Stimulated activated CD4-positive, alpha-beta T cell treated with anti-CD3 and anti-CD28 coated beads, TNF-alpha, amount 100 ng/mL, for 4 hours (primary cell): ENCODE results near the gene PLEKHG2.
"Not testable (repeated sequence)": the region's sequence is repeated elsewhere in the genome, so short reads cannot be mapped to it uniquely, and the experiment has no call there.

Source experiments
- DNase-seq, 3 experiments: peaks; one replicate each; pipeline ENCODE4 v3.0.0-alpha.2; 2020; ENCODE audit warnings: low read depth in 3 of 3

Gene PLEKHG2

GRCh38 chr19:39445196-39446111 lies 33.0 kb downstream of the PLEKHG2 start, which contains the start of gene SUPT5H:
TSS of gene SUPT5H (plus strand) at chr19:39445582. CDS start at chr19:39445891, 309 bp downstream.
- peak; percentile 87 to 96 (median 95) for DNase-seq

GRCh38 chr19:39446365-39447084 lies 34.1 kb downstream of the PLEKHG2 start:
- DNase-seq: no peak

- no peak for DNase-seq
Measured at GRCh38 chr19:39448271-39448670, 35.8 kb downstream of the PLEKHG2 start.

DNA sequence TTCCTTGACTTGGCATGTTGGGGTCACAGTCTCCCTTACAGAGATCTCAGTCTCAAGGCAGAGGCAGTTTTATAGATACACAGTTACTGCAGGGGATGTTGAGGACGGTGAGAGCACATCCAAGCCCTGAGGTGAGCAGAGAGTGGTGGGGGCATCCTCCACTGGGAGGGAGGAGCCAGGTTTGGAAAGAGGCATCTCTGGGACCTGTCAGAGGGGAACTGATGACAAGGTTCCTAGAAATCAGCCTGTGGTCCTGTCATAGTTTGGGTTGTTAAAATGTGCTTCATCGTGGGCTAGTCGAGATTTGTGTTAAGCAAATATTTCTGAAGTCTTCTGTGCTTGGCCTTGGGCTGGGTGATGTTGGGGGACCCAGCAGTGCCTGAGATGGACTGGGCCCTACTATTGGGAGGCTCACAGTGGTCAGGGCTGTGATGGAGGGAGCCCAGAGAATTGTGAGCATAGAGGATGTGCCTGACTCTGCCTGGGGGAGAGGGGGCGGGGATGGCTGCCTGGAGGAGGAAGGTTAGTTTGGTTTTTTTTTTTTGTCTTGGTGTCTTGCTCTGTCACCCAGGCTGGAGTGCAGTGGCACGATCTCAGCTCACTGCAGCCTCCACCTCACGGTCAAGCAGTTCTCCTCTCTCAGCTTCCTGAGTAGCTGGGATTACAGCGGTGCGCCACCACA lies 36.8 kb downstream of the PLEKHG2 start:
- no peak for DNase-seq

DNA sequence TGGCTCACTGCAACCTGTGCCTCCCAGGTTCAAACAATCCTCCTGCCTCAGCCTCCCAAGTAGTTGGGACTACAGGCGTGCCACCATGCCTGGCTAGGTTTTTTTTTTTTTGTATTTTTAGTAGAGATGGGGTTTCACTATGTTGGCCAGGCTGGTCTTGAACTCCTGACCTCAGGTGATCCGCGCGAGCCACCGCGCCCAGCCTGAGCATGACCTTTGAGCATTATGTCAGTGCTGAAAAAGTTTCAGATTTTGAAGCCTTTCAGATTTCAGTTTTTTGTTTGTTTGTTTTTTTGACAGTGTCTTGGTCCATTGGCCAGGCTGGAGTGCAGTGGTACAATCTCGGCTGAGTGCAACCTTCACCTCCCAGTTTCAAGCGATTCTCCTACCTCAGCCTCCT lies 38.8 kb downstream of the PLEKHG2 start:
- not testable (repeated sequence) for DNase-seq

GRCh38 chr19:39463403-39463802 lies 50.9 kb downstream of the PLEKHG2 start:
- no peak for DNase-seq

- no peak for DNase-seq
Measured at GRCh38 chr19:39465956-39466747, 53.7 kb downstream of the PLEKHG2 start.

DNA sequence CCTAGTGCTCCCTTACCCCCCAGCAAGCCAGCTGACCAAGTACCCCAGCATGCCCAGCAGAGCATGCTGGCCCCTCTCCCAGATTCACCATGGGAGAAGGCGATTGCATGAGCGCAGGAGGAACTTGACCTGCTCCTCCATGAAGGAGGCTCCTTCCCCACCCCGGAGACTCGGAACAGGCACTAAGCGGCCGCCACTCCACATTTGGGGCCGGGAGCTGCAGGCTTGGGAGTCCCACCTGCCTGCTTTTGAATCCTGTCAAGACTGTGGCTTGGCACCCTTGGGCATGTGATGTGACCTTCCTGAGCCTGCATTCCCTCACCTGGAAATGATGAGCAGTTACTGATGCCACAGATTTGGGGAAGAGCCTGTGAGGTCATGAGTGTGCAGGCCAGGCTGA lies 55.5 kb downstream of the PLEKHG2 start:
- DNase-seq: no peak

- DNase-seq: no peak
Measured at GRCh38 chr19:39469036-39469435, 56.6 kb downstream of the PLEKHG2 start.

GRCh38 chr19:39469567-39469966 lies 57.1 kb downstream of the PLEKHG2 start:
- DNase-seq: no peak

GRCh38 chr19:39470724-39471339 lies 58.4 kb downstream of the PLEKHG2 start:
- no peak for DNase-seq

DNA sequence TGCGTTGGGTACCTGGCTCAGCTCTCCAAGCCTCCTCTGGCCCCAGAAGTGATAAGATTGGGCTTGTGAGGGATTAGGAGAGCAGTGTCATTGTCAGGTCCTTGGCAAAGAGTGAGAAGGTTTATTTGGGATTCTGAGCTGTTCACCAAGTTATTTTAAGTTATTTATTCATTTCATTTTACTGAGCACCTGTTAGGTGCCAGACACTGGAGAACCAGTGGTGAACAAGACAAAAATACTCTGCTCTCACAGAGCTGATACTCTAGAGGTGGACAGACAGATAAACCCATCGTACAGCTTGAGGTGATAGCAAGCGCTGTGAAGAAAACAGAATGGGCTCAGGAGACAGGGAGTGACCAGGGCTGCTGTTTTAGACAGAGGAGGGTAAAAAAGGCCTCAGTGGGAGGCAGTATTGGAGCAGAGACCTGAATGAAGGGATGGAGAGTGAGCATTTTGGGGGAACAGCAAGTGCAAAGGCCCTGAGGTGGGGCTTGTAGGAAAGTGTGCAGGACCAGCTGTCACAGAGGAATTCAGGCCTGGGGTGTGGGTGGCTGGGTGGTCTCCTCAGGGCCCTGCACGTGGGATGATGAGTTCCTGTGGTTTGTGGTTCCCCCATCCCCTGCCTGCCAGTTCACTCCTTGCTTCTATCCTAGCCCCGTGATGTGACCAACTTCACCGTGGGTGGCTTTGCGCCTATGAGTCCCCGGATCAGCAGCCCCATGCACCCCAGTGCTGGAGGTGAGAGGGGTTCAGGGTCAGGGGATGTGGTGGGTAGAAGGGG lies 59.5 kb downstream of the PLEKHG2 start:
- no peak for DNase-seq

DNA sequence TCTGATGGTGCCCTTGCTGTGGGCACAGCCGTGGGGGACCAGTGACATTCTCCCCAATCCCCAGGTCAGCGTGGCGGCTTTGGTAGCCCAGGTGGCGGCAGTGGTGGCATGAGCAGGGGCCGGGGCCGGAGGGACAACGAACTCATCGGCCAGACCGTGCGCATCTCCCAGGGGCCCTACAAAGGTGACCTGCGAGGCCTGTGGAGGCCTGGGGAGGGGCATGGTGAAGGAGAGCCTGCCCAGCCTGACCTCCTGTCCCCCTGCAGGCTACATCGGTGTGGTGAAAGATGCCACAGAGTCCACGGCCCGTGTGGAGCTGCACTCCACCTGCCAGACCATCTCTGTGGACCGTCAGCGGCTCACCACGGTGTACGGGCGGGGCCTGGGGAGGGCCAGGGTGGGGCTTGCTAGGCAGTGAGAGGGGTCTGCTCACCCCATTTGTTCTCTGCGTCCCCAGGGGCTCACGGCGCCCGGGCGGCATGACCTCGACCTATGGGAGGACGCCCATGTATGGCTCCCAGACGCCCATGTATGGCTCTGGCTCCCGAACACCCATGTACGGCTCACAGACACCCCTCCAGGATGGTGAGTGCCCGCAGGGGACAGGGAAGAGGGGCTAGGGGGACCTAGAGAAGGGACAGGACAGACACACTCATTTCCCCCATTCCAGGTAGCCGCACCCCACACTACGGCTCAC lies 60.4 kb downstream of the PLEKHG2 start:
- no peak for DNase-seq

DNA sequence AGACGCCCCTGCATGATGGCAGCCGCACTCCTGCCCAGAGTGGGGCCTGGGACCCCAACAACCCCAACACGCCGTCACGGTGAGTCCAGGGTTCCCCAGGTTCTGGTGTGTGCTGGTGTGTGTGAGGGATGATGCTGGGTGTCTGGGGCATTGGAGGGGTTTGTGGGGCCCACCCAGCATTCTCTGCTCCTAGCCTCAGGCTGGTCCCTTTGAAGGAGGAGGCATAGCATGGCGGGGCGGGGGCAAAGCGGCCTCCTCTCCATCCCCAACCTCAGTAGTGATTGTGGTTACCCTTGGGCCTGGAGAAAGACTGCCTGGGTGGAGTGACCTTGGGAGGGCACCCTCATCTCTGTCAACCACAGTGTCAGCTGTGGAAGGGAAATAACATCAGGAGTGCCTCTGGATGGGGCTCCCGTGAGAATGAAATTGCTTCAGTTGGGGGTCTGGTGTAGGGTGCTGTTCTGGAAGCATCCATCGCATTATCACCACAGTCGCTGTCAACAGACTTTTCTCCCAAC lies 61.0 kb downstream of the PLEKHG2 start:
- no peak for DNase-seq

GRCh38 chr19:39474139-39474620 lies 61.7 kb downstream of the PLEKHG2 start:
- peak; percentile 57 to 62 (median 60) for DNase-seq

GRCh38 chr19:39475748-39476147 lies 63.3 kb downstream of the PLEKHG2 start:
- no peak for DNase-seq
